Thoracic aorta (tissue), 2 donors: Measurements from ENCODE around the gene UNC5A. TPM values are rescaled to one million over a fixed set of nuclear protein-coding genes. Genes with fewer than 3 reads are reported as not detected.

Experiments used
- ATAC-seq: fragments of 150-250 bp; one replicate; pipeline ENCODE4 v1.8.0; 2017; ENCODE audit warnings: low read depth; ENCODE audit not compliant: insufficient number of reproducible peaks, low FRiP score
- DNase-seq: peaks from one replicate; pipeline ENCODE4 v3.0.0-alpha.2; 2020; ENCODE audit warnings: low spot score
- H3K27ac ChIP-seq, 2 donors: fragments of 200-600 bp; sonication (generic); 1 replicate in 1 of 2; 2 replicates in 1 of 2; pipeline ENCODE4 v1.5.1; 2016; ENCODE audit warnings: mild to moderate bottlenecking in 2 of 2, moderate library complexity in 2 of 2
- H3K27me3 ChIP-seq: fragments of 200-600 bp; sonication (generic); replicated peaks from 2 replicates; pipeline ENCODE4 v1.6.0; 2016; ENCODE audit warnings: mild to moderate bottlenecking; ENCODE audit not compliant: insufficient read depth
- H3K36me3 ChIP-seq: fragments of 200-600 bp; sonication (generic); one replicate; pipeline ENCODE4 v1.5.1; 2016
- H3K4me1 ChIP-seq, 2 donors: fragments of 200-600 bp; sonication (generic); 1 replicate in 1 of 2; 2 replicates in 1 of 2; pipeline versions ENCODE4 v1.5.1 to v1.6.0; 2016; ENCODE audit warnings: low read depth in 2 of 2, mild to moderate bottlenecking in 1 of 2; ENCODE audit not compliant: control insufficient read depth in 1 of 2
- H3K4me3 ChIP-seq: fragments of 200-600 bp; sonication (generic); 2 replicates; pipeline ENCODE4 v1.5.1; 2016; ENCODE audit warnings: mild to moderate bottlenecking
- H3K9me3 ChIP-seq: fragments of 200-600 bp; sonication (generic); 2 replicates; pipeline ENCODE4 v1.5.1; 2016
- CTCF ChIP-seq: fragments of 200-600 bp; sonication (generic); IDR thresholded peaks from one replicate; pipeline ENCODE4 v1.5.1; 2019; ENCODE audit warnings: antibody characterized with exemption
- total RNA-seq, 2 donors: library from RNA; depleted of rRNA; stranded (reverse); fragments of >200 nt; gene quantifications; one replicate each; pipeline versions ENCODE4 v1.1.0 to v1.2.3, GENCODE V29; 2016

The UNC5A gene
- total RNA-seq, 2 donors from 2014 or later, result not detected

GRCh38 chr5:176793736-176794135 lies 16.6 kb upstream of the UNC5A start:
- H3K27ac ChIP-seq, result no peak overlapping the region
- H3K36me3 ChIP-seq, result no peaks in the 10 kb centered on the region
- no peaks in the 10 kb centered on the region for H3K4me1 ChIP-seq
- no peak for ATAC-seq
- TF ChIP-seq CTCF, result no peak
- no peaks in the 10 kb centered on the region for H3K9me3 ChIP-seq
- H3K27me3 ChIP-seq, result no peaks in the 10 kb centered on the region
- no peak for DNase-seq
- H3K4me3 ChIP-seq, result no peak overlapping the region

- Histone ChIP-seq H3K27me3 (no peaks in the 10 kb centered on the region), H3K36me3 (no peaks in the 10 kb centered on the region), H3K4me3 (no peak overlapping the region), H3K4me1 (no peaks in the 10 kb centered on the region), H3K27ac (no peak overlapping the region), H3K9me3 (no peaks in the 10 kb centered on the region)
- DNase-seq, result no peak
- ATAC-seq, result no peak
- TF ChIP-seq CTCF, result no peak
Observed at GRCh38 chr5:176794509-176794908, 15.8 kb upstream of the UNC5A start.

- no peak overlapping the region for H3K27ac ChIP-seq
- ATAC-seq (no peak), DNase-seq (no peak)
- no peaks in the 10 kb centered on the region for H3K9me3 ChIP-seq
- no peaks in the 10 kb centered on the region for H3K36me3 ChIP-seq
- H3K27me3 ChIP-seq, result no peaks in the 10 kb centered on the region
- no peak overlapping the region for H3K4me3 ChIP-seq
- no peaks in the 10 kb centered on the region for H3K4me1 ChIP-seq
- no peak for TF ChIP-seq CTCF
Observed at GRCh38 chr5:176796411-176796810, 13.9 kb upstream of the UNC5A start.

GRCh38 chr5:176796970-176797369 lies 13.4 kb upstream of the UNC5A start:
- no peaks in the 10 kb centered on the region for H3K9me3 ChIP-seq
- H3K36me3 ChIP-seq, result no peaks in the 10 kb centered on the region
- no peak for TF ChIP-seq CTCF
- H3K27ac ChIP-seq, result no peak overlapping the region
- no peak for ATAC-seq
- no peak for DNase-seq
- H3K4me1 ChIP-seq, result no peaks in the 10 kb centered on the region
- no peak overlapping the region for H3K4me3 ChIP-seq
- no peaks in the 10 kb centered on the region for H3K27me3 ChIP-seq

- Histone ChIP-seq H3K4me1 (no peaks in the 10 kb centered on the region), H3K27me3 (no peaks in the 10 kb centered on the region)
- no peak for TF ChIP-seq CTCF
Observed at GRCh38 chr5:176797456-176798050, 12.8 kb upstream of the UNC5A start.

More at GRCh38 chr5:176797456-176798050, 12.8 kb upstream of the UNC5A start:
- DNase-seq (no peak), ATAC-seq (no peak)
- no peak overlapping the region for H3K4me3 ChIP-seq
- no peaks in the 10 kb centered on the region for H3K36me3 ChIP-seq
- H3K9me3 ChIP-seq, result no peaks in the 10 kb centered on the region
- H3K27ac ChIP-seq, result no peak overlapping the region
